ENCODE results near the gene TOMM40L.
A peak's percentile ranks its signal among the peaks of the same experiment; 100 is the strongest.

TOMM40L gene

DNA sequence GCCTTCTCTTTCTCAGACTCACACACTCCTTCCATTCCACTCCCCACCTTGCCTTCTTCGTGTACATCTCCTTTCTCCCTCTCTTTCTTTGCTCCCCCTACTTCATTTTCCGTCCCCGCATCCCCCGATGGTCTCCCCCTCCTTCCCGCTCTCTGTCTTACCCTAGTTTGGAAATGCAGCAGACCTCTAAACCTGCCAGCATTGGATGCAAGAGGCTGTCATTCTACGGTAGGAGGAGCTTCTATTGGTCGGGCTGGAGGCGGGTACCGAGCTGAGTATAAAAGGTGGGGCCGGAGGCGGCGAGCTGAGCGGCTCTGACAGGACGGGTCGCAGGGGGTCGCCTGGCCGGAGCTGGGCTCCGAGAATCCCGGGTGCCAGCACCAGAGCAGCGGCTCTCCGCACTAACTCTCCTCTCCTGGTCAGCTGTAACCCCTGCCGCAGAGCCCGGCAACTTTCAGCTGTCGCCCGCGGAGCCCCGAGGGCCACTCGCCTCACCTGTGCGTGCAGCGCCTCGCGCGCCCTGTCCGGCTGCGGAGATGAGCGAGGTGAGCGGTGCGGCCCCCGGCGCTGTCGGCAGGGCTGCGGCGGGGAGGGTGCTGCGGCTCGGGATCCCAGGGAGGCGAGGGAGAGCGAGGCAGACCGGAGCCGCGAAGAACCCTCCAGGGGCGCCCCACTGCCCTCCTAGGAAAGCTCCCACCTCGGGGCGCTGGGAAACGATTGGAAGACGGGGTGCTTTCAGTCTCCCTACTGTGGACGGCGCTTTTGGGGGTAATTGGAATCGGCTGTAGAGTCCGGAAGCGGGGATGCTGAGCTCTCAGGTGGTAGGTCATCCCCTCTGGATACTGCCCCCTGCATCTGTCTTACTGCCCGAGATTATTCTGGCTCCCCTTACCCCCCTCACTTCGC, 32.8 kb downstream of the TOMM40L start, which contains the start of gene PCP4L1:
Gene PCP4L1, plus strand, starts transcription at position 307 of the 906 bp plus-strand sequence. Its CDS starts 230 bp downstream, at position 537.
- peak; percentile 25 for DNase-seq

DNA sequence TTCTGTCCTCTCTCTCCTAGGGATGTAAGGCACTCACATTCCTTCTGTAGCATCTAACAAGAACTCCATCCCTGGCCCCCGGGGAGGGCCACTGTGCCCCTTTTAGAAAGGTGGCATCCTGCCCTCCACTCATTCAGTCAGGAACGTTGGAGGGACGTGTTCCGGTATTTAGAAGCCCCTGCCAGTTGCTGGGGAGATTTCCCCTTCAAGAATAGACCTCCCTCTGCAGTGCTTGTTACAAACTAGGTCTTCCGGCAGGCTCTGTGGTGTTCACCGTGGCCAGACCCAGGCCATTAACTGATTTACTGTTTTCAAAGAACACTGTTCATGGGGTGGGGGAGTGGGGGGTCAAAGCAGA, 33.5 kb downstream of the TOMM40L start:
- DNase-seq, result no peak

DNA sequence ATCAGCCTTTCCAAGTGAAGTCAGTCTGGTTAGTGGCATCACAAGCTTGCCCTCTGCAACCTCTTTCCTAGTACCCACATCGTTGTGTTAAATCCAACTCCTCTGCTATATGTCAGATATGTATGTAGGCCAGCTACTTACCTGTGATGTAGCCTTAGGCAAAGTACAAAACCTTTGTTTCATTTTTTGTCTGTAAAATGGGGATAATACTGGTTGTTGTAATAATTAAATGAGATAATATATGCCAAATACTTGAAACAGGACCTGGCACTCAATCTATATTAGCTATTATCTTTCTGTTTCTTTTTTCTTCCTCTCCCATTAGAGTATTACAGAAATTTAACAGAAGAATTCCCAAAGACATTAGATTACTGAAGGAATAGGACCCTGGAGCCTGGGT, 33.9 kb downstream of the TOMM40L start:
- no peak for DNase-seq

GRCh38 chr1:161260376-161261260, 34.8 kb downstream of the TOMM40L start:
- no peak for DNase-seq

- DNase-seq, result no peak
These were observed 35.7 kb downstream of the TOMM40L start for GRCh38 chr1:161261261-161262235.

DNA sequence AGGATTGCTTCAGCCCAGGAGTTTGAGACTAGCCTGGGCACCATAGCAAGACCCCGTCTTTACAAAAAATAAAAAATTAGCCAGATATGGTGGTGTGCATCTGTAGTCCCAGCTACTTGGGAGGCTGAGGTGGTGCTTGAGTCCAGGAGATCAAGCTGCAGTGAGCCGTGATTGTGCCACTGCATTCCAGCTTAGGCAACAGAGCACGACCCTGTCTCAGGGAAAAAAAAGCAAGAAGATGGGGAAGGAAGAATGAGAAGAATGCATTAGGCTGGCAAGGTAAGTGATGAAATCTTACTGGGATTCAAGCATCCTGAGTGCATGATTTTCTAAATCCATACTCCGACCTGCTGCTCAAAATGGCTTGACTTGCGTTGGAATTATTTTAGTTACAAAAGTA, 39.4 kb downstream of the TOMM40L start:
- DNase-seq, result no peak

DNA sequence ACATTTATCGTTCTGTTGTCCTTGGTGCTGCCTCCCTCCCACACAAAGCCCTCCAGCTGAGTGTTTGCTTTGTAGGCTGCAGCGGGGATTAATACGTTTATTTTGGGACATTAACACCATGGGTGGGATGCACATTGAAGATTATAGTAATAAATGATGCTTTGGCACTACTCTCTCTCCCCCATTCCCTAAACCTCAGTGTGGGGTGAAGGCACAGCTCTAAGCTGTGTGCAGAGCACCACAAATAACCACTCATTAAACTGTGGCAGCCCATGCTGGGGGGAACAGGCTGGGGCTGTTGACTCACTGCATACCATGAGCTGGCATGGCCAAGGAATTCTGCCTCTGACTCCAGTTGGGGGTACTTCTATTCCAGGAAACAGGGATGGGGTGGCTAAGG, 40.3 kb downstream of the TOMM40L start:
- no peak for DNase-seq

DNA sequence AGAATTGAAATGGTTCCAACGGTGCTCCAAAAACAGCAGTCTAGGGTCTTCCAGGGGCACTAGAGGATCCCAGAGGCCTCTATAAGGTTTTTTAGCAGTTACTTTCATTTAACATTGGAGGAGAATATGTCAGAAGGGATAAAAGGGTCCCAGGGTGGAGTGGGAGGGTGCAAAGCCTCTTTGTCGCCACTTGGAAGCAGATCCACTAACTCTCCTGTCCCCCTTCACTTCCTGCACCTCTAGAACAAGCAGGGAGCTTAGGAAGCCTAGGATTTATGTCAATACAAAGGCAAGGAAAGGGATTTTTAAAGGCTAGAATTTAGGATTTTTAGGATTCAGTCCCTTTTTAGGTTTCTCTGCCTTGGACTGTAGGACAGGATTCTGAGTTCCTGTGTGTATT, 41.0 kb downstream of the TOMM40L start:
- no peak for DNase-seq

- DNase-seq, result no peak
These were observed 41.5 kb downstream of the TOMM40L start for GRCh38 chr1:161267321-161267720.

DNA sequence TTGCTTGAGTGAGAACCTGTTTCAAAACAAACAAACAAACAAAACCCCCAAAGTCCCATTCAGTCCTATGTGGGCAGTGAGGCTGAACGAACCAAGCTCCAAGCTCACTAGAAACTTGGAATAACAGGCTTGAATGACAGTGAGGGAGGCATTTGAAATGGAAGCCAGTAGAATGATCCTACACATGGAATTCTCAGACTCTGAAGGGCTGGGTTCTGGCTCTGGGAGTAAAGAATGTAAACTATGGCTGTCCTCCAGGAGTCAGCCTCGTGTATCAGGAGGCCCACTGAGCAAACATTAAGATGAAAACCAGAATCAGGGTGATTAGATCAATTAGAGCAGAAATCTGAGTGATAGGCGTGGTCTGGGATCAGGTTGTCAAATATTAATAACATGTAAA, 47.5 kb downstream of the TOMM40L start:
- DNase-seq, result no peak

GRCh38 chr1:161274874-161275273, 49.0 kb downstream of the TOMM40L start:
- no peak for DNase-seq

Measured in DMS79 (cell line).